Adipocyte (in vitro differentiated cells): Measurements from ENCODE around the gene VIT.

Source experiments
- DNase-seq: peaks from one replicate; pipeline ENCODE4 v3.0.0-alpha.2; 2015; ENCODE audit warnings: low read depth
- H3K27me3 ChIP-seq: replicated peaks from 2 replicates; pipeline ENCODE4 v1.7.0; 2013; ENCODE audit warnings: mild to moderate bottlenecking, low read length, moderate library complexity; ENCODE audit not compliant: control insufficient read depth, insufficient read depth
- H3K36me3 ChIP-seq: 2 replicates; pipeline ENCODE4 v1.7.0; 2013; ENCODE audit warnings: low read length, mild to moderate bottlenecking, moderate library complexity; ENCODE audit not compliant: control insufficient read depth, insufficient read depth, severe bottlenecking
- H3K4me1 ChIP-seq: 2 replicates; pipeline ENCODE4 v1.7.0; 2013; ENCODE audit warnings: mild to moderate bottlenecking, low read length, moderate library complexity; ENCODE audit not compliant: control insufficient read depth, insufficient read depth
- H3K4me3 ChIP-seq: 2 replicates; pipeline ENCODE4 v1.7.0; 2013; ENCODE audit warnings: mild to moderate bottlenecking, low read length, moderate library complexity
- H3K9ac ChIP-seq: 2 replicates; pipeline ENCODE4 v1.7.0; 2013; ENCODE audit warnings: mild to moderate bottlenecking, low read length, moderate library complexity
- H3K9me3 ChIP-seq: 2 replicates; pipeline ENCODE4 v1.7.0; 2013; ENCODE audit warnings: mild to moderate bottlenecking, low read length, moderate library complexity; ENCODE audit not compliant: control insufficient read depth

VIT gene

DNA sequence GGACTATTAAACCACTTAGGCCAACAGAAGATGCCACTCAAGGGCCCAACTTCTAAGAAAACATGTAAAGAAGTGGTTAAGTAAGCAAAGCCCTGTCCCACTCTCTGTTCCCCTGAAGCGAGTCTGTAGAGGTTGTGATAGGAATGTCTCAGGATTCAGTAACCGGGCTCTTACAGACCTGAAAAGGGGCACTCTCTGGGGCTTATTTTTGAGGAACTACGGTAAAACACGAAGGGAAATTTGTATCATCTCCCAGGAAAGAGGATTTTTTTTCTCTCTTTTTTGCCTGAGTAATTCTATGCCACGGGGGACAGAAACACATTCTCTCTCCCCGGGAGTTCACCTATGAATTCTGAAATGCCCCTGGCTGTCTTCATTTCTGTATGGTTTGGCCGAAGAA lies 77.4 kb downstream of the VIT start:
- Histone ChIP-seq H3K9ac (no peak overlapping the region), H3K4me1 (peaks cover 4% of the 10 kb centered on the region), H3K4me3 (no peak overlapping the region), H3K27me3 (no peaks in the 10 kb centered on the region), H3K9me3 (no peaks in the 10 kb centered on the region), H3K36me3 (no peaks in the 10 kb centered on the region)
- no peak for DNase-seq

DNA sequence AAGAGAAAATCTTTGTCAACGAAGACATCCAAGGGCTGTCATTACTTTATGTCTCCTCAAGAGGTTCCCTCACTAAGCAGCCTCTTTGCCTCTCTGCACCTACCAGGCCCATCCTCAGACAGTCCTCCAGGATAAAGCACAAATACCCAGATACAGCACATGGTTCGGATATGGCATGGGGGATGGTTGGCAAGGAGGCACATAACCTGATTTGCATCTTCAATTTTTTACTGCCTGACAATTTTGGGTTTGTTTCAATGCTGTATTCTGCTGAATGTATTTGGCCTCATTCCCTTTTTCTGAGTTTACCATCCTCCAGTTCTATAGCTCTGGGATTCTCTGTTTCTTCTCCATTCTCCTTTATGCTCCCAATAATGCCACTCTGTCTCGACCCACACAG lies 78.8 kb downstream of the VIT start:
- Histone ChIP-seq H3K9ac (no peak overlapping the region), H3K27me3 (no peaks in the 10 kb centered on the region), H3K9me3 (no peaks in the 10 kb centered on the region), H3K4me3 (no peak overlapping the region), H3K4me1 (peaks cover 4% of the 10 kb centered on the region), H3K36me3 (no peaks in the 10 kb centered on the region)
- DNase-seq = no peak

GRCh38 chr2:36775806-36776205 lies 79.3 kb downstream of the VIT start:
- Histone ChIP-seq H3K4me1 (peaks cover 4% of the 10 kb centered on the region), H3K9me3 (no peaks in the 10 kb centered on the region), H3K36me3 (no peaks in the 10 kb centered on the region), H3K4me3 (no peak overlapping the region), H3K9ac (no peak overlapping the region), H3K27me3 (no peaks in the 10 kb centered on the region)
- DNase-seq = no peak

- Histone ChIP-seq H3K4me1 (peaks cover 9% of the 10 kb centered on the region), H3K4me3 (no peak overlapping the region), H3K27me3 (no peaks in the 10 kb centered on the region), H3K9me3 (no peaks in the 10 kb centered on the region), H3K36me3 (no peaks in the 10 kb centered on the region), H3K9ac (no peak overlapping the region)
- no peak for DNase-seq
These were observed 80.8 kb downstream of the VIT start for GRCh38 chr2:36777272-36777671.

DNA sequence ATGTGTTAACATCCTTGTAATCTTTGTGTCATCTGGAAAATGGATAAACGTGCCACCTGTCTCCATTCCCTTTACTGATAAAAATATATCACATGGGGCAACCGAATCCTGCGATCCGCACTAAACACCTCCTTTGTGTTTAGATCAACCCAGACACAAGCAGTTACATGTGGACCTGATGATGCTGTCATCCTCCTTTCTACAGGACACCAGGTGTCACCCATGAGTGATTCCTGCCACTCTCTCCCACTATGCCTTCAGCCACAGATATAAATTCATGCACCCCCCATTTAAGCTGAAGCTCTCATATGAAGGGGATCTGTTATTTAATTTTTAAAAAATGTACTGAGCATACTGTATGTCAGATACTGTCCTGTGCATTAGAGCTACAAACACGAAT lies 81.3 kb downstream of the VIT start:
- no peaks in the 10 kb centered on the region for H3K36me3 ChIP-seq
- no peak overlapping the region for H3K9ac ChIP-seq
- DNase-seq = no peak
- no peaks in the 10 kb centered on the region for H3K9me3 ChIP-seq
- H3K4me3 ChIP-seq = no peak overlapping the region
- H3K4me1 ChIP-seq = peaks cover 13% of the 10 kb centered on the region
- no peaks in the 10 kb centered on the region for H3K27me3 ChIP-seq

DNA sequence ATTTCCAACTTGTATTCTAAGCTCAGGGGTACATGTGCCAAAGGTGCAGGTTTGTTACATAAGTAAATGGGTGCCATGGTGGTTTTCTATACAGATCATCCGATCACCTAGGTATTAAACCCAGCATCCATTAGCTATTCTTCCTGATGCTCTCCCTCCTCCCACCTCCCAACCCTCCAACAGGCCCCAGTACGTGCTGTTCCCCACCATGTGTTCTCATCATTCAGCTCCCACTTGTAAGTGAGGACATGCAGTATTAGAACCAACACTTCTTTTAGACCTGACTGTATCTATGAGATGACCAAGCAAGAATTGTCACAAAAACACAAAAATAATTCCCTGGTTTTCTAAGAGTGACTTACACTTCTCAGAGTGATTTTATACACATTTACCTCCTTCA lies 83.0 kb downstream of the VIT start:
- Histone ChIP-seq H3K9ac (peak overlapping the region; percentile 55), H3K4me1 (peaks cover 13% of the 10 kb centered on the region), H3K27me3 (peaks cover 5% of the 10 kb centered on the region), H3K9me3 (no peaks in the 10 kb centered on the region), H3K36me3 (no peaks in the 10 kb centered on the region), H3K4me3 (no peak overlapping the region)
- DNase-seq = no peak

DNA sequence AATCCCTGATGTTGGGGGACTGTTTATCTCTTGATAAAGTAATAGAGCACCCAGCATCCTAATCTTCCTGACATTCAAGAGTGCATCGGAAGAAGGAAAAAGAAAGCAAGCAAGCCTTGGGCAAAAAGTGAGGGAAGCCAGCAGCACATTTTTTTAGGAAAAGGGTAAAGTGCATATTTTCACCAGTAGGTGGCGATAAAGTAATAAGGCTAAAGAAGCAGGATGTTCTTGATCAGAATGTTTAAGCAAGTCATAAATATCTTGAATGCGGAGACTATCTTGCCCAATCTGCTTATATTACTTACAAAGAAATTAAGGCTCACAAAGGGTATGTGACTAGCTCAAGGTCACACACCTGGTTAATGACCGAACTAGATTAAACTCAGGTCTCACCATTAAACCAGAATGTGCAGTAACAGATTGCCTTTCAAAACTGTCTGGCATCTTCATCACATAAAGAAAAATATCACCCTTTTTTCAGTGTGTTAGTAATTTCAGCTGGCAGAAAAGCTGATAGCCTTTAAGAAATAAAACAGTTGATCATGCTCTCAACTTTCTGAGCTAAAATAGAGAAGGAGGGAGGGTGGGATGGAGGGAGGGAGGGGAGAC lies 83.8 kb downstream of the VIT start:
- DNase-seq = peak; percentile 88
- peaks cover 13% of the 10 kb centered on the region for H3K4me1 ChIP-seq
- H3K27me3 ChIP-seq = peaks cover 5% of the 10 kb centered on the region
- H3K36me3 ChIP-seq = no peaks in the 10 kb centered on the region
- H3K9ac ChIP-seq = peak overlapping the region; percentile 55
- H3K9me3 ChIP-seq = no peaks in the 10 kb centered on the region
- peak overlapping the region; percentile 59 for H3K4me3 ChIP-seq

DNA sequence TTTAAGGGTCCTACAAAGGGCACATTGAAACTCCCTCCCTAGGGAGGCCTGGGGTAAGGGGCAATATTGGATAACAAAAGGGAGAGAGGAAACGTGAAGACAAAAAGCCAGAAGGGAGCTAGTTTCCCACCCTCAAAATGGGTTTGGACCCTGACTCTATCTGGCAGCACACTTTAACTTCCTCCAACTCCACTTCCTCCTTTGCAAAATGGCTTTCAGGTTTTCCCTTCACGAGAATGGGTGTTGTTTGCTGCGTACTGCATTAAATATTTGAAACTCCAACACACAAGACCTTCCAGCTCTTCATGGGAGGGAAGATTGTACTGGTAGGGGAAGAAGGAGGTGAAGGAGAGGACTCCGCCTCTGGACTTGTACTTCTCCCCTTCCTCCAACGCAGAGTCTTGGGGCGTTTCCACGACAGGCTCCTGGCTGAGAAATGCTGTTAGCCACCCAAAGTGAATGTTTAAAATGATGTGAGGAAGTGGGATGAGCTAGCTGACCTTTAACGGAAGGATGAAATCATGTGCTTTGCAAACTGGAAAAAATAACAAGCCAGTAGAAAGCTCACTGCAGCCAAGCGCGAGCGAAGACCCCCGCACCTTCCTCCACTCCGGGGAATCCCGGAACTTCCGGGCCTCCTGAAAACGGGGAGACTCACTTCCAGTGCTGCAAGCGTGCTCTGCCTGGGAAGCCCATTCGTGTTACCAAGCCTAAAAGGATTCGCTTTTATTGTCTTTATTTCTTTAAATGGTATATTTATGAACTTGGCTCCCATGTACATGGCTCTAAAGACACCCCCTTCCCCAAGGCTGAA lies 85.6 kb downstream of the VIT start:
- H3K4me3 ChIP-seq = peak overlapping the region; percentile 35
- H3K36me3 ChIP-seq = no peaks in the 10 kb centered on the region
- no peak for DNase-seq
- H3K9me3 ChIP-seq = no peaks in the 10 kb centered on the region
- H3K27me3 ChIP-seq = peaks cover 5% of the 10 kb centered on the region
- peaks cover 13% of the 10 kb centered on the region for H3K4me1 ChIP-seq
- no peak overlapping the region for H3K9ac ChIP-seq

- DNase-seq = no peak
- peaks cover 13% of the 10 kb centered on the region for H3K4me1 ChIP-seq
- H3K4me3 ChIP-seq = no peak overlapping the region
- no peaks in the 10 kb centered on the region for H3K9me3 ChIP-seq
- peaks cover 5% of the 10 kb centered on the region for H3K27me3 ChIP-seq
- no peaks in the 10 kb centered on the region for H3K36me3 ChIP-seq
- no peak overlapping the region for H3K9ac ChIP-seq
These were observed 86.7 kb downstream of the VIT start for GRCh38 chr2:36783246-36783645.

GRCh38 chr2:36785179-36785795 lies 88.8 kb downstream of the VIT start:
- DNase-seq = peak; percentile 78
- Histone ChIP-seq H3K9ac (no peak overlapping the region), H3K4me1 (peaks cover 9% of the 10 kb centered on the region), H3K27me3 (peaks cover 6% of the 10 kb centered on the region), H3K9me3 (no peaks in the 10 kb centered on the region), H3K4me3 (no peak overlapping the region), H3K36me3 (no peaks in the 10 kb centered on the region)

DNA sequence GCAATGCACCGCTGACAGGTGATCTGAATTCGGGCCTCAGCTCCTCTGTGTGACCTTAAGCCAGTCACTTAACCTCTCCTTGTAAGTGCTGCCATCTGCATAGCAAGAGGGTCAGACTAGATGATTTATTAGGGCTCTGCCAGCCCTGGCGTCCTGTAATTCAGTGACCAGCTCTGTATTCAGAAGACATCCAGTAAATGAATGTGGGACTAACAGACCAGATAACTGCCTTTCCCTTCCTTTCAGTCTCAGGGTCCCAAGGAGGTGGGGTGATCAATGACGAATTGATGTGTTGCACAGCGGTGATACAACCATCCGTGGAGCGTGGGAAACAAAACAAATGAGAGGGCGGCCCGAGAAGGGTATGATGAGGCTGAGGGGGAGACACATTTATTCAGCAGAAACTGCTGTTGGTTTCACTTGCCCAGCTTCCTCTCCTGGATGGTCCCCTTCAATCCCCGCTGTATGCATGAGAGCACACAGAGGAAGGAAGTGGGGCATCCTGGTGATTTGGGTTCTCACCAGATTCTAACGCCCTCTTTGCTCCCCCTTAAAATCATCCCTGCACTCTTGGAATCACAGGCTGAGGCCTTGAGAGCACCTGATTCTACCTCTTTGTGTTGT lies 92.8 kb downstream of the VIT start:
- no peak overlapping the region for H3K4me3 ChIP-seq
- no peaks in the 10 kb centered on the region for H3K9me3 ChIP-seq
- H3K27me3 ChIP-seq = peaks cover 5% of the 10 kb centered on the region
- no peak for DNase-seq
- H3K4me1 ChIP-seq = no peaks in the 10 kb centered on the region
- H3K9ac ChIP-seq = no peak overlapping the region
- no peaks in the 10 kb centered on the region for H3K36me3 ChIP-seq
